Skeletal muscle tissue (tissue), 4 donors: ENCODE results near the gene HILPDA. TPM values are rescaled to one million over a fixed set of nuclear protein-coding genes. Genes with fewer than 3 reads are reported as not detected.

Source experiments
- H3K27ac ChIP-seq: one replicate; pipeline ENCODE4 v1.7.0; 2013; ENCODE audit warnings: mild to moderate bottlenecking, low read depth, low read length, inconsistent platforms
- H3K27me3 ChIP-seq, 3 donors: one replicate each; pipeline ENCODE4 v1.7.0; 2013; ENCODE audit warnings: low read length in 3 of 3; ENCODE audit not compliant: control insufficient read depth in 3 of 3, insufficient read depth in 3 of 3
- H3K36me3 ChIP-seq, 3 donors: one replicate each; pipeline ENCODE4 v1.7.0; 2013; ENCODE audit warnings: low read length in 3 of 3; ENCODE audit not compliant: control insufficient read depth in 3 of 3, insufficient read depth in 3 of 3
- H3K4me1 ChIP-seq, 3 donors: one replicate each; pipeline ENCODE4 v1.7.0; 2013; ENCODE audit warnings: low read length in 3 of 3, mild to moderate bottlenecking in 3 of 3; ENCODE audit not compliant: control insufficient read depth in 3 of 3, insufficient read depth in 3 of 3
- H3K4me3 ChIP-seq, 3 donors: one replicate each; pipeline ENCODE4 v1.7.0; 2013; ENCODE audit warnings: low read length in 3 of 3
- H3K9ac ChIP-seq, 3 donors: one replicate each; pipeline ENCODE4 v1.7.0; 2013; ENCODE audit warnings: low read length in 3 of 3, mild to moderate bottlenecking in 3 of 3, moderate library complexity in 2 of 3, low read depth in 1 of 3
- H3K9me3 ChIP-seq, 3 donors: one replicate each; pipeline ENCODE4 v1.7.0; 2013; ENCODE audit warnings: low read length in 3 of 3; ENCODE audit not compliant: control insufficient read depth in 3 of 3
- total RNA-seq: library from RNA; depleted of rRNA; stranded (reverse); fragments of >200 nt; gene quantifications from one replicate; pipeline ENCODE4 v1.2.3, GENCODE V29; 2014
- donor health status: Osteomylitis.

HILPDA gene
- total RNA-seq = 22.4 TPM

GRCh38 chr7:128455543-128456254, at the start of gene HILPDA:
Gene HILPDA, plus strand, starts transcription at chr7:128455878. Its CDS starts 1,391 bp downstream, at chr7:128457269.
- Histone ChIP-seq H3K36me3 (peaks cover 2 to 5% (median 4%) of the 10 kb centered on the region in 3 donors), H3K27ac (peak within 1 kb of the TSS; percentile 89), H3K9ac (peak within 1 kb of the TSS; percentile 87 to 90 (median 88)), H3K9me3 (no peaks in the 10 kb centered on the region), H3K4me1 (peaks cover 23 to 32% (median 28%) of the 10 kb centered on the region in 3 donors), H3K27me3 (no peaks in the 10 kb centered on the region), H3K4me3 (peak within 1 kb of the TSS; percentile 98)

GRCh38 chr7:128406314-128407232, 49.1 kb upstream of the HILPDA start:
- no peak overlapping the region for H3K27ac ChIP-seq
- peaks cover 0 to 21% (median 14%) of the 10 kb centered on the region in 3 donors for H3K27me3 ChIP-seq
- no peak overlapping the region for H3K9ac ChIP-seq
- no peaks in the 10 kb centered on the region for H3K9me3 ChIP-seq
- H3K4me1 ChIP-seq = peaks cover 31 to 49% (median 38%) of the 10 kb centered on the region in 3 donors
- H3K36me3 ChIP-seq = no peaks in the 10 kb centered on the region
- H3K4me3 ChIP-seq = no peak overlapping the region

GRCh38 chr7:128407233-128407589, 48.5 kb upstream of the HILPDA start:
- no peak overlapping the region for H3K4me3 ChIP-seq
- peaks cover 0 to 21% (median 14%) of the 10 kb centered on the region in 3 donors for H3K27me3 ChIP-seq
- H3K4me1 ChIP-seq = peaks cover 31 to 49% (median 38%) of the 10 kb centered on the region in 3 donors
- H3K9ac ChIP-seq = no peak overlapping the region
- no peaks in the 10 kb centered on the region for H3K9me3 ChIP-seq
- H3K27ac ChIP-seq = no peak overlapping the region
- no peaks in the 10 kb centered on the region for H3K36me3 ChIP-seq

GRCh38 chr7:128407751-128408708, 47.6 kb upstream of the HILPDA start:
- Histone ChIP-seq H3K4me3 (no peak overlapping the region), H3K36me3 (no peaks in the 10 kb centered on the region), H3K27me3 (peaks cover 0 to 21% (median 14%) of the 10 kb centered on the region in 3 donors), H3K27ac (peak overlapping the region; percentile 71), H3K9me3 (no peaks in the 10 kb centered on the region), H3K4me1 (peaks cover 31 to 49% (median 38%) of the 10 kb centered on the region in 3 donors), H3K9ac (peak overlapping the region in 1 of 3 donors; percentile 74)

- H3K9me3 ChIP-seq = no peaks in the 10 kb centered on the region
- H3K4me1 ChIP-seq = peaks cover 31 to 49% (median 37%) of the 10 kb centered on the region in 3 donors
- H3K27ac ChIP-seq = peak overlapping the region; percentile 71
- H3K36me3 ChIP-seq = no peaks in the 10 kb centered on the region
- peaks cover 0 to 21% (median 9%) of the 10 kb centered on the region in 3 donors for H3K27me3 ChIP-seq
- peak overlapping the region; percentile 70 to 74 (median 74) for H3K4me3 ChIP-seq
- peak overlapping the region; percentile 34 to 74 (median 60) for H3K9ac ChIP-seq
Observed at GRCh38 chr7:128408709-128409595, 46.7 kb upstream of the HILPDA start.

GRCh38 chr7:128409596-128410450, 45.9 kb upstream of the HILPDA start, which contains the start of gene IMPDH1:
Gene IMPDH1, minus strand, starts transcription at chr7:128409982. Its CDS starts 81 bp downstream, at chr7:128409901.
- Histone ChIP-seq H3K27ac (peak within 1 kb of the TSS; percentile 71), H3K27me3 (peaks cover 0 to 20% (median 4%) of the 10 kb centered on the region in 3 donors), H3K9ac (peak within 1 kb of the TSS; percentile 67 to 85 (median 79)), H3K4me3 (peak within 1 kb of the TSS; percentile 70 to 85 (median 84)), H3K36me3 (no peaks in the 10 kb centered on the region), H3K9me3 (no peaks in the 10 kb centered on the region), H3K4me1 (peaks cover 28 to 40% (median 30%) of the 10 kb centered on the region in 3 donors)

GRCh38 chr7:128410451-128410753, 45.3 kb upstream of the HILPDA start:
- H3K27me3 ChIP-seq = peaks cover 0 to 14% (median 0%) of the 10 kb centered on the region in 3 donors
- H3K4me1 ChIP-seq = peaks cover 22 to 34% (median 24%) of the 10 kb centered on the region in 3 donors
- H3K27ac ChIP-seq = peak overlapping the region; percentile 71
- peak overlapping the region; percentile 70 to 85 (median 84) for H3K4me3 ChIP-seq
- no peaks in the 10 kb centered on the region for H3K9me3 ChIP-seq
- H3K36me3 ChIP-seq = no peaks in the 10 kb centered on the region
- peak overlapping the region; percentile 67 to 85 (median 79) for H3K9ac ChIP-seq

GRCh38 chr7:128415217-128415785, 40.4 kb upstream of the HILPDA start:
- H3K9ac ChIP-seq = no peak overlapping the region
- H3K4me3 ChIP-seq = no peak overlapping the region
- H3K27me3 ChIP-seq = peaks cover 0 to 2% (median 0%) of the 10 kb centered on the region in 3 donors
- no peaks in the 10 kb centered on the region for H3K9me3 ChIP-seq
- no peak overlapping the region for H3K27ac ChIP-seq
- peaks cover under 1 to 4% (median 3%) of the 10 kb centered on the region in 3 donors for H3K4me1 ChIP-seq
- H3K36me3 ChIP-seq = no peaks in the 10 kb centered on the region
